Neural progenitor cell (in vitro differentiated cells): ENCODE data around the gene DPH1.

Source experiments
- CTCF ChIP-seq: fragments of 200-600 bp; sonication (generic); IDR thresholded peaks from 2 replicates; pipeline ENCODE4 v1.5.1; 2017; ENCODE audit warnings: antibody characterized with exemption, mild to moderate bottlenecking
- EZH2phosphoT487 ChIP-seq: fragments of 200-600 bp; sonication (generic); IDR thresholded peaks from 2 replicates; pipeline ENCODE4 v1.6.1; 2017; ENCODE audit warnings: antibody characterized with exemption

- no peak for TF ChIP-seq EZH2phosphoT487
- no peak for TF ChIP-seq CTCF
Measured at GRCh38 chr17:2043785-2044184, 13.8 kb downstream of the DPH1 start.
